SK-N-MC (cell line): ENCODE results near the gene GRAP2.

Experiments used
- EZH2 ChIP-seq: fragments of 200-600 bp; sonication (generic); IDR thresholded peaks from one replicate; pipeline ENCODE4 v1.6.1; 2017; ENCODE audit warnings: antibody characterized with exemption
- FOXP2 ChIP-seq: optimal IDR thresholded peaks from 2 replicates; pipeline ENCODE3; 2011; ENCODE audit warnings: mild to moderate bottlenecking, moderate library complexity; ENCODE audit not compliant: insufficient read depth; ENCODE audit errors: extremely low read length, control extremely low read depth
- POLR2AphosphoS5 ChIP-seq: IDR thresholded peaks from 2 replicates; pipeline ENCODE4 v1.6.1; 2012; ENCODE audit warnings: mild to moderate bottlenecking, low read depth, low read length, borderline replicate concordance

GRCh38 chr22:39893526-39893925 lies 7.4 kb upstream of the GRAP2 start, which contains the start of gene ENTHD1:
- TF ChIP-seq POLR2AphosphoS5 (no peak), EZH2 (no peak), FOXP2 (no peak)
